SK-N-MC (cell line): ENCODE measurements around the gene PRPF40B.

Experiments used
- EZH2 ChIP-seq: fragments of 200-600 bp; sonication (generic); IDR thresholded peaks from one replicate; pipeline ENCODE4 v1.6.1; 2017; ENCODE audit warnings: antibody characterized with exemption
- FOXP2 ChIP-seq: optimal IDR thresholded peaks from 2 replicates; pipeline ENCODE3; 2011; ENCODE audit warnings: mild to moderate bottlenecking, moderate library complexity; ENCODE audit not compliant: insufficient read depth; ENCODE audit errors: extremely low read length, control extremely low read depth
- POLR2AphosphoS5 ChIP-seq: IDR thresholded peaks from 2 replicates; pipeline ENCODE4 v1.6.1; 2012; ENCODE audit warnings: mild to moderate bottlenecking, low read depth, low read length, borderline replicate concordance

- TF ChIP-seq POLR2AphosphoS5, result no peak
- TF ChIP-seq EZH2, result no peak
- no peak for TF ChIP-seq FOXP2
Observed at GRCh38 chr12:49616533-49617219, 6.7 kb upstream of the PRPF40B start.
